CD4-positive, alpha-beta memory T cell (primary cell): Measurements from ENCODE around the gene MAP3K8. TPM values are rescaled to one million over a fixed set of nuclear protein-coding genes. Genes with fewer than 3 reads are reported as not detected.
A peak's percentile ranks its signal among the peaks of the same experiment; 100 is the strongest.

Experiments used
- CTCF ChIA-PET: fragments of 350-600 bp; sonication (Branson Sonifier 250); formaldehyde crosslinking; loops from one replicate; lab custom pipeline; 2021; ENCODE audit warnings: inconsistent platforms; ENCODE audit not compliant: partially characterized antibody; lab: Charles Lee
- POLR2A ChIA-PET: fragments of 350-600 bp; sonication (Branson Sonifier 250); formaldehyde crosslinking; loops from one replicate; lab custom pipeline; 2021; ENCODE audit not compliant: partially characterized antibody; lab: Charles Lee
- DNase-seq, 5 donors: peaks; one replicate each; pipeline versions ENCODE4 v3.0.0 to v3.0.0-alpha.2; 2020 to 2022; ENCODE audit warnings: mixed read lengths in 1 of 5
- H3K27ac ChIP-seq: one replicate; pipeline ENCODE4 v1.7.0; 2013; ENCODE audit warnings: low read depth, low read length
- H3K27me3 ChIP-seq: 2 replicates; pipeline ENCODE4 v1.7.0; 2013; ENCODE audit warnings: mild to moderate bottlenecking, low read length, moderate library complexity; ENCODE audit not compliant: insufficient read depth
- H3K36me3 ChIP-seq: 2 replicates; pipeline ENCODE4 v1.7.0; 2013; ENCODE audit warnings: mild to moderate bottlenecking, low read length, moderate library complexity; ENCODE audit not compliant: insufficient read depth
- H3K4me1 ChIP-seq: 2 replicates; pipeline ENCODE4 v1.7.0; 2013; ENCODE audit warnings: mild to moderate bottlenecking, low read length, moderate library complexity; ENCODE audit not compliant: insufficient read depth
- H3K4me3 ChIP-seq, 2 donors: one replicate each; pipeline ENCODE4 v1.7.0; 2013; ENCODE audit warnings: low read length in 2 of 2, mild to moderate bottlenecking in 1 of 2
- H3K9me3 ChIP-seq, 2 donors: one replicate each; pipeline ENCODE4 v1.7.0; 2013; ENCODE audit warnings: low read length in 2 of 2, control low read depth in 1 of 2; ENCODE audit not compliant: control insufficient read depth in 1 of 2
- H3K27ac Mint-ChIP-seq, 7 donors: one replicate each; pipeline ENCODE4 v1.8.0; 2020 to 2021; ENCODE audit warnings: mixed read lengths in 7 of 7, mild to moderate bottlenecking in 6 of 7, inconsistent platforms in 3 of 7, moderate library complexity in 3 of 7
- H3K27me3 Mint-ChIP-seq, 2 donors: one replicate each; pipeline ENCODE4 v1.8.0; 2020 to 2021; ENCODE audit warnings: mixed read lengths in 2 of 2
- H3K36me3 Mint-ChIP-seq, 2 donors: one replicate each; pipeline ENCODE4 v1.8.0; 2020 to 2021; ENCODE audit warnings: mixed read lengths in 2 of 2, inconsistent platforms in 1 of 2, mild to moderate bottlenecking in 1 of 2
- H3K4me1 Mint-ChIP-seq, 4 donors: one replicate each; pipeline ENCODE4 v1.8.0; 2020 to 2021; ENCODE audit warnings: mixed read lengths in 4 of 4, mild to moderate bottlenecking in 1 of 4
- H3K4me3 Mint-ChIP-seq, 8 donors: one replicate each; pipeline ENCODE4 v1.8.0; 2020 to 2021; ENCODE audit warnings: mixed read lengths in 8 of 8, mild to moderate bottlenecking in 7 of 8, moderate library complexity in 6 of 8, inconsistent platforms in 3 of 8
- H3K9me3 Mint-ChIP-seq, 8 donors: one replicate each; pipeline ENCODE4 v1.8.0; 2020 to 2021; ENCODE audit warnings: mixed read lengths in 8 of 8, mild to moderate bottlenecking in 5 of 8, inconsistent platforms in 3 of 8, moderate library complexity in 1 of 8
- intact Hi-C: fragments of 100-400 bp; cut with micrococcal nuclease; formaldehyde crosslinking; loops from one replicate; pipeline ENCODE4 v1.15.1; 2023
- polyA plus RNA-seq, 2 donors: library from polyadenylated mRNA; unstranded; fragments of 300-500 nt; fragmentation: Illumina TruSeq; gene quantifications; one replicate each; pipeline ENCODE4 v1.2.3, GENCODE V29; 2021
- total RNA-seq, 2 experiments: library from RNA; stranded (reverse); gene quantifications; one replicate each; pipeline ENCODE4 v1.2.3, GENCODE V29; 2021

Gene MAP3K8
- total and polyA plus RNA-seq, 4 experiments from 2014 or later: 2.7 to 6.5 (median 5.7) TPM

- peak in 1 of 5 donors; percentile 64 for DNase-seq
- H3K27me3 ChIP-seq: no peaks in the 10 kb centered on the region
- intact Hi-C loops: no loop called here
- no peaks in the 10 kb centered on the region for H3K9me3 Mint-ChIP-seq
- H3K4me1 ChIP-seq: no peaks in the 10 kb centered on the region
- no peaks in the 10 kb centered on the region for H3K36me3 Mint-ChIP-seq
- no peak overlapping the region for H3K27ac Mint-ChIP-seq
- POLR2A ChIA-PET: interaction anchor here (3.7 kb wide), 1 partner anchor 19 kb away, joined by 16 read pairs; no protein-coding TSS in a partner anchor
- no peaks in the 10 kb centered on the region for H3K36me3 ChIP-seq
- H3K4me3 Mint-ChIP-seq: no peak overlapping the region
- H3K27ac ChIP-seq: no peak overlapping the region
- CTCF ChIA-PET: interaction anchor here (1.3 kb wide), 1 partner anchor 11 kb away, joined by 3 read pairs; no protein-coding TSS in a partner anchor
- peaks cover 6 to 19% (median 7%) of the 10 kb centered on the region in 4 donors for H3K4me1 Mint-ChIP-seq
- peaks cover 0 to 1% of the 10 kb centered on the region in 2 donors for H3K27me3 Mint-ChIP-seq
- H3K4me3 ChIP-seq: no peak overlapping the region
- no peaks in the 10 kb centered on the region for H3K9me3 ChIP-seq
Measured at GRCh38 chr10:30510184-30510931, 76.4 kb downstream of the MAP3K8 start.

DNA sequence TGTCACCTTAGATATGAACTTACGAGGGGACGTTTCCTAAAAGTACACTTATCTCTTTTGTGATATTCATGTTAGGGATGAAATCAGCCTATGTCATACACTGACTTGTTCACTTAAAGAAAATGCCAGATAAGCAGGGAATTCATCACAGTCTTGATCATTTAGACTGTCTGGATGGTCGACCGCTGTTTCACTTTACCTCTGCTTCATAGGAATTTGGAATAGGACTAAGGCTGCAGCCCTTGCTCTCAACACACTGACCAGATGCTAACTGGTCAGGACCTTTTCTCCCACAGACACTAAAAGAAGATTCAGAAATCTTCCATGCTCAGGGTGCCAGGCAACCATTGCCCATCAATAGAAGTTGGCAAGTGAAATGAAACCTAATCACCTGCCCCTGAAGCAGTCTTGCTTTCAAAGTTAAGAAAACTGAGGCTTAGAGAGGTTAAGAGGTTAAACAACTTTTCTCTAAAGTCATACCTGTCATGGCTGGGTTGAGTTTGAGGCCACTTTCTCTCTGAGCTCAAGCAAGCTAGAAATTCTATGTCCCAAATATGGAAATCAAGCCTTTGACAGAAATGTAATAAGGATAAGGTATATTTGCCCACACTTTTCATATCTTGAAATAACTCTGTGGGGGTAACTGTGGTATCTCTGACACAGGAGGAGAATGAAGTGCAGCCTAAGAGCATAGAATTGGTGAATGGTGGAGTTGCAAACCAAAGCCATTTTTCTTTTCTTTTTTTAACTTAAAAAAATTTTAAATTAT, 77.1 kb downstream of the MAP3K8 start:
- DNase-seq: no peak
- ChIA-PET POLR2A (interaction anchor here (3.7 kb wide), 1 partner anchor 18 kb away, joined by 16 read pairs; no protein-coding TSS in a partner anchor), CTCF (interaction anchor here (2.0 kb wide), 1 partner anchor 18 kb away, joined by 5 read pairs; no protein-coding TSS in a partner anchor)
- intact Hi-C loops: no loop called here
- Histone ChIP-seq H3K36me3 (no peaks in the 10 kb centered on the region), H3K4me1 (no peaks in the 10 kb centered on the region), H3K27ac (no peak overlapping the region), H3K4me3 (no peak overlapping the region), H3K9me3 (no peaks in the 10 kb centered on the region), H3K27me3 (no peaks in the 10 kb centered on the region)
- Mint-ChIP-seq H3K36me3 (no peaks in the 10 kb centered on the region), H3K9me3 (no peaks in the 10 kb centered on the region), H3K4me3 (no peak overlapping the region), H3K27ac (peak overlapping the region in 1 of 7 donors; percentile 23), H3K4me1 (peaks cover 0 to 14% (median 6%) of the 10 kb centered on the region in 4 donors), H3K27me3 (peaks cover 0 to 1% of the 10 kb centered on the region in 2 donors)

Other genes with a start within 250 kb of the MAP3K8 start
- gene MTPAP, start 84.9 kb upstream of the MAP3K8 start, total RNA-seq: 10 to 100 TPM; 21.5 to 22.8 TPM
- 1 to 10 TPM; 6.3 to 9.6 TPM for gene MTPAP, start 84.9 kb upstream of the MAP3K8 start, polyA plus RNA-seq
- not detected for gene LYZL2, start 195.6 kb downstream of the MAP3K8 start, total RNA-seq
- gene LYZL2, start 195.6 kb downstream of the MAP3K8 start, polyA plus RNA-seq: not detected